Nephron (organoid): ENCODE results near the gene HDAC8.

Experiments
- H3K27ac Mint-ChIP-seq, 3 experiments: 2 replicates each; pipeline ENCODE4 v1.8.0; 2020; ENCODE audit warnings: mixed read lengths in 3 of 3, mild to moderate bottlenecking in 2 of 3, moderate library complexity in 1 of 3
- H3K27me3 Mint-ChIP-seq: 2 replicates; pipeline ENCODE4 v1.8.0; 2021; ENCODE audit warnings: low read depth, mild to moderate bottlenecking, moderate library complexity, mixed read lengths
- H3K36me3 Mint-ChIP-seq: 2 replicates; pipeline ENCODE4 v1.8.0; 2020; ENCODE audit warnings: low read depth, mixed read lengths
- H3K4me1 Mint-ChIP-seq: 2 replicates; pipeline ENCODE4 v1.8.0; 2020; ENCODE audit warnings: mixed read lengths
- H3K4me3 Mint-ChIP-seq, 3 experiments: 2 replicates each; pipeline ENCODE4 v1.8.0; 2020; ENCODE audit warnings: mild to moderate bottlenecking in 3 of 3, mixed read lengths in 3 of 3, moderate library complexity in 2 of 3
- H3K9me3 Mint-ChIP-seq: 2 replicates; pipeline ENCODE4 v1.8.0; 2020; ENCODE audit warnings: mixed read lengths
- CTCF ChIP-seq, 3 experiments: fragments of 200-600 bp; sonication (generic); IDR thresholded peaks; one replicate each; pipeline ENCODE4 v1.5.0; 2021; ENCODE audit warnings: antibody characterized with exemption in 3 of 3; ENCODE audit not compliant: unreplicated experiment in 3 of 3

HDAC8 gene

GRCh38 chrX:72365126-72365525, 207.5 kb downstream of the HDAC8 start:
- peaks cover 11% of the 10 kb centered on the region for H3K4me1 Mint-ChIP-seq
- H3K4me3 Mint-ChIP-seq = no peak overlapping the region
- TF ChIP-seq CTCF (IDR thresholded peaks at IDR 0.05; ENCODE audit: unreplicated experiment in 3 of 3) = no peak
- no peaks in the 10 kb centered on the region for H3K27me3 Mint-ChIP-seq
- H3K36me3 Mint-ChIP-seq = peaks cover 17% of the 10 kb centered on the region
- H3K27ac Mint-ChIP-seq = no peak overlapping the region
- peaks cover 2% of the 10 kb centered on the region for H3K9me3 Mint-ChIP-seq

GRCh38 chrX:72360326-72360725, 212.3 kb downstream of the HDAC8 start:
- H3K27me3 Mint-ChIP-seq = no peaks in the 10 kb centered on the region
- H3K4me3 Mint-ChIP-seq = no peak overlapping the region
- no peaks in the 10 kb centered on the region for H3K4me1 Mint-ChIP-seq
- no peak for TF ChIP-seq CTCF (IDR thresholded peaks at IDR 0.05; ENCODE audit: unreplicated experiment in 3 of 3)
- H3K36me3 Mint-ChIP-seq = peaks cover 19% of the 10 kb centered on the region
- no peak overlapping the region for H3K27ac Mint-ChIP-seq
- H3K9me3 Mint-ChIP-seq = peaks cover 6% of the 10 kb centered on the region

GRCh38 chrX:72358313-72358712, 214.3 kb downstream of the HDAC8 start:
- no peak for TF ChIP-seq CTCF (IDR thresholded peaks at IDR 0.05; ENCODE audit: unreplicated experiment in 3 of 3)
- no peak overlapping the region for H3K4me3 Mint-ChIP-seq
- H3K9me3 Mint-ChIP-seq = peaks cover 6% of the 10 kb centered on the region
- H3K27me3 Mint-ChIP-seq = no peaks in the 10 kb centered on the region
- no peaks in the 10 kb centered on the region for H3K4me1 Mint-ChIP-seq
- H3K36me3 Mint-ChIP-seq = peaks cover 14% of the 10 kb centered on the region
- no peak overlapping the region for H3K27ac Mint-ChIP-seq

GRCh38 chrX:72352786-72353185, 219.9 kb downstream of the HDAC8 start:
- Mint-ChIP-seq H3K4me3 (no peak overlapping the region), H3K27me3 (no peaks in the 10 kb centered on the region), H3K36me3 (peaks cover 26% of the 10 kb centered on the region)

GRCh38 chrX:72351606-72352334, 220.9 kb downstream of the HDAC8 start:
- Mint-ChIP-seq H3K4me3 (no peak overlapping the region), H3K9me3 (peaks cover 7% of the 10 kb centered on the region), H3K36me3 (peaks cover 26% of the 10 kb centered on the region), H3K27ac (peak overlapping the region; percentile 61 to 77 (median 72)), H3K27me3 (no peaks in the 10 kb centered on the region), H3K4me1 (peaks cover 6% of the 10 kb centered on the region)
- no peak for TF ChIP-seq CTCF (IDR thresholded peaks at IDR 0.05; ENCODE audit: unreplicated experiment in 3 of 3)

More at GRCh38 chrX:72352786-72353185, 219.9 kb downstream of the HDAC8 start:
- peaks cover 7% of the 10 kb centered on the region for H3K9me3 Mint-ChIP-seq
- peaks cover 6% of the 10 kb centered on the region for H3K4me1 Mint-ChIP-seq
- TF ChIP-seq CTCF (IDR thresholded peaks at IDR 0.05; ENCODE audit: unreplicated experiment in 3 of 3) = no peak
- no peak overlapping the region for H3K27ac Mint-ChIP-seq

GRCh38 chrX:72349190-72349589, 223.5 kb downstream of the HDAC8 start:
- Mint-ChIP-seq H3K4me1 (peaks cover 6% of the 10 kb centered on the region), H3K9me3 (peaks cover 3% of the 10 kb centered on the region), H3K36me3 (peaks cover 30% of the 10 kb centered on the region), H3K27me3 (no peaks in the 10 kb centered on the region), H3K4me3 (no peak overlapping the region), H3K27ac (no peak overlapping the region)
- no peak for TF ChIP-seq CTCF (IDR thresholded peaks at IDR 0.05; ENCODE audit: unreplicated experiment in 3 of 3)
